Measurements from ENCODE around the gene LPCAT4. TPM values are rescaled to one million over a fixed set of nuclear protein-coding genes. Genes with fewer than 3 reads are reported as not detected.

Gene LPCAT4
- total RNA-seq, 4 donors from 2014 or later: 2.4 to 73.1 (median 7.3) TPM

GRCh38 chr15:34331809-34332208 is 35.2 kb downstream of the LPCAT4 start:
- Histone ChIP-seq H3K27ac (no peak overlapping the region), H3K9me3 (no peaks in the 10 kb centered on the region), H3K36me3 (no peaks in the 10 kb centered on the region), H3K27me3 (no peaks in the 10 kb centered on the region), H3K4me1 (peaks cover 7 to 8% of the 10 kb centered on the region in 2 donors), H3K4me3 (no peak overlapping the region)
- DNase-seq: no peak
- no peak for TF ChIP-seq POLR2A (IDR thresholded peaks at IDR 0.05)
- intact Hi-C loops (cut with DNase I; ENCODE audit: low total_unique reads): no loop called here

- Histone ChIP-seq H3K36me3 (no peaks in the 10 kb centered on the region), H3K9me3 (no peaks in the 10 kb centered on the region), H3K27ac (no peak overlapping the region), H3K4me1 (no peaks in the 10 kb centered on the region), H3K27me3 (no peaks in the 10 kb centered on the region), H3K4me3 (no peak overlapping the region)
- DNase-seq: no peak
- no peak for TF ChIP-seq POLR2A (IDR thresholded peaks at IDR 0.05)
- TF ChIP-seq CTCF (IDR thresholded peaks at IDR 0.05): no peak
- intact Hi-C loops (cut with DNase I; ENCODE audit: low total_unique reads): no loop called here
Observed at GRCh38 chr15:34330279-34330678, 36.7 kb downstream of the LPCAT4 start.

GRCh38 chr15:34329006-34329405 is 38.0 kb downstream of the LPCAT4 start:
- H3K4me3 ChIP-seq: no peak overlapping the region
- no peak for TF ChIP-seq CTCF (IDR thresholded peaks at IDR 0.05)
- TF ChIP-seq POLR2A (IDR thresholded peaks at IDR 0.05): no peak
- H3K9me3 ChIP-seq: no peaks in the 10 kb centered on the region
- DNase-seq: no peak
- H3K27ac ChIP-seq: no peak overlapping the region
- H3K27me3 ChIP-seq: no peaks in the 10 kb centered on the region
- H3K4me1 ChIP-seq: no peaks in the 10 kb centered on the region
- H3K36me3 ChIP-seq: no peaks in the 10 kb centered on the region
- intact Hi-C loops (cut with DNase I; ENCODE audit: low total_unique reads): no loop called here

- no peak for DNase-seq
- intact Hi-C loops (cut with DNase I; ENCODE audit: low total_unique reads): no loop called here
- TF ChIP-seq POLR2A (IDR thresholded peaks at IDR 0.05) (no peak), CTCF (IDR thresholded peaks at IDR 0.05) (no peak)
- Histone ChIP-seq H3K4me1 (no peaks in the 10 kb centered on the region), H3K27me3 (no peaks in the 10 kb centered on the region), H3K36me3 (no peaks in the 10 kb centered on the region), H3K27ac (no peak overlapping the region), H3K9me3 (no peaks in the 10 kb centered on the region), H3K4me3 (no peak overlapping the region)
Observed at GRCh38 chr15:34327906-34328305, 39.1 kb downstream of the LPCAT4 start.

- Histone ChIP-seq H3K36me3 (no peaks in the 10 kb centered on the region), H3K27me3 (no peaks in the 10 kb centered on the region), H3K4me3 (no peak overlapping the region), H3K4me1 (no peaks in the 10 kb centered on the region), H3K9me3 (no peaks in the 10 kb centered on the region), H3K27ac (no peak overlapping the region)
- no peak for DNase-seq
- TF ChIP-seq POLR2A (IDR thresholded peaks at IDR 0.05) (no peak), CTCF (IDR thresholded peaks at IDR 0.05) (no peak)
- intact Hi-C loops (cut with DNase I; ENCODE audit: low total_unique reads): no loop called here
Observed at GRCh38 chr15:34325368-34325767, 41.6 kb downstream of the LPCAT4 start.

GRCh38 chr15:34324933-34325332 is 42.1 kb downstream of the LPCAT4 start:
- Histone ChIP-seq H3K27ac (no peak overlapping the region), H3K27me3 (no peaks in the 10 kb centered on the region), H3K36me3 (no peaks in the 10 kb centered on the region), H3K4me1 (no peaks in the 10 kb centered on the region), H3K4me3 (no peak overlapping the region), H3K9me3 (no peaks in the 10 kb centered on the region)
- TF ChIP-seq POLR2A (IDR thresholded peaks at IDR 0.05): no peak
- TF ChIP-seq CTCF (IDR thresholded peaks at IDR 0.05): no peak
- no peak for DNase-seq
- intact Hi-C loops (cut with DNase I; ENCODE audit: low total_unique reads): no loop called here
